ENCODE results near the gene GAL3ST2. TPM values are rescaled to one million over a fixed set of nuclear protein-coding genes. Genes with fewer than 3 reads are reported as not detected.

Gene GAL3ST2
- total RNA-seq, 1 donor from 2014 or later = not detected

DNA sequence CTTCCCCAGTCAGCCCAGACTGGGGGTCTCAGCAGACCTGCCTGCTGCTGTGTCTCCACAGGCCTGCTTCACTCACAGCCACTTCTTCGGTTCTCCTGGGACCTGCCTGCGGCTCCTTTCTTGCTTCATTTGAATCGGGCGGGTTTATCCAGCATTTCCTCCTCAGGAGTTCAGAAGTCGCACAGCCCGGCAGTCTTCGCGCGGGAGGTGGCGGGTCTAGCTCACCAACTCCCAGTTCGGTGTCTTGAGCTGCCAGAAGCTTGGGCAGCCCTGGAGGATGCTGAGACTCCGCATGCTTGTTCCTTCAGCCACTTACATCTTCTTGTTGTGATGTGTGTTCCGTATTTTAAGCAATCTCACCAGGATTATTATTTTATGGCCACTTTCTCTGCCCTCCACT, 31.3 kb upstream of the GAL3ST2 start:
- no peak overlapping the region for H3K27ac ChIP-seq (ENCODE audit: low read depth, low read length)
- H3K9ac ChIP-seq (ENCODE audit: low read depth in 1 of 3, low read length in 3 of 3) = no peak overlapping the region
- peaks cover 37 to 50% (median 49%) of the 10 kb centered on the region in 3 donors for H3K36me3 ChIP-seq (ENCODE audit: control insufficient read depth in 3 of 3, insufficient read depth in 3 of 3, low read length in 3 of 3)
- H3K4me1 ChIP-seq (ENCODE audit: control insufficient read depth in 3 of 3, insufficient read depth in 3 of 3, low read length in 3 of 3) = peaks cover 0 to 4% (median 0%) of the 10 kb centered on the region in 3 donors
- H3K9me3 ChIP-seq (ENCODE audit: control insufficient read depth in 3 of 3, low read length in 3 of 3) = no peaks in the 10 kb centered on the region
- no peak overlapping the region for H3K4me3 ChIP-seq (ENCODE audit: low read length in 3 of 3)
- no peaks in the 10 kb centered on the region for H3K27me3 ChIP-seq (ENCODE audit: control insufficient read depth in 3 of 3, insufficient read depth in 3 of 3, low read length in 3 of 3)

DNA sequence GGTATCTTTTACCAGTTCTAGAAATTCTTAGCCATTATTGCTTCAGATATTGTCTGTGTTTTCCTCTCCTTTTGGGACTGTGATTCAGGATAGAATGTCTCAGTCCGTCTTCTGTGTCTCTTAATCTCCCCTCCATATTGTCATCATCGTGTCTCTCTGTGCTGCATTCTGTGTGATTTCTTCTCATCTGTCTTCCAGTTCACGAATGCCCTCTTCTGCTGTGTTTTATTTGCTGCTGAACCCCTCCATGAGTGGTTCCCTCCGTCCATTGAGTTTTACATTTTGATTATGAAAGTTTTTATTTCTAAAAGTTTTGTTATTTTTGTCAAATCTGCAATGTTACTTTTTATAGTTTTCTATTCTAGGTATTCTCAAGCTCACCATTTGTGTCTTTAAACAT, 30.5 kb upstream of the GAL3ST2 start:
- Histone ChIP-seq H3K27ac (ENCODE audit: low read depth, low read length) (no peak overlapping the region), H3K36me3 (ENCODE audit: control insufficient read depth in 3 of 3, insufficient read depth in 3 of 3, low read length in 3 of 3) (peaks cover 40 to 54% (median 50%) of the 10 kb centered on the region in 3 donors)

DNA sequence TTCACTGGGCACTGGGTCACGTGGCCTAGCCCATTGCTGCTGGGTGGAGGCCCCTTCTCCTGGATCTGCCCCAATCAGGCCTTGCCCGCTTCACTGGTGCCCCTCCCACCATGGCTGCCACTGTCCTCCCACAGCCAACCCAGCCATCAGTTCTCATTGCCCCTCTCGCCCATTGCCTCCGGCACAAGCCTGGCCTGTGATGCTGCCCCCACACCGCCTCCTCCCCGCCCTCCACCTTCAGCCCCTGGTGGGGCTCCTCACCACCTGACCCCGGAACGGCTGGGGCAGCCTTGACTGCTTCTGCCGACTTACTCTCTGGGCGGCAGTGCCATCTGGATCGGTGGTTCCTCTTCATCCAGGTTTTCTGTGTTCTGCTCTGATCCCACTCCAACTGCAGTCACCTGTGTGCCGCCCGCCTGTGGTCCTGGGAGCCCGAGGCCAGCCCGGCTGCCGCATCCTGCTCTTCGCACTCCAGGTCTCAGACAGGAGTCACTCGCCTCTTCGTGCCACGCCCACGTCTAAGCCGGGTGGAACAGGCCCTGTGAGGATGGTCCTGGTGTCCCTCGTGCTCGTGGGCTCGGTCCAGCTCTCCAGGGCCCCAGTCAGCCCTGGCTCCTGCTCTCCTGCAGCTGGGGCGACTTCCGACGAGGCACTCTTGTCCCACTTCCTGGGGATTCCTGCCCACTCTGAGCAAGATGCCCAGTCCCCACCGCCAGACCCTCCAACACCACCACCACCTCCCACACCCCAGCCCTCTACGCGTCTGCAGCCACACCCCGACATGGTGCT, 28.0 kb upstream of the GAL3ST2 start:
- Histone ChIP-seq H3K4me1 (ENCODE audit: control insufficient read depth in 3 of 3, insufficient read depth in 3 of 3, low read length in 3 of 3) (peaks cover 0 to 2% (median 0%) of the 10 kb centered on the region in 3 donors), H3K9ac (ENCODE audit: low read depth in 1 of 3, low read length in 3 of 3) (no peak overlapping the region), H3K27me3 (ENCODE audit: control insufficient read depth in 3 of 3, insufficient read depth in 3 of 3, low read length in 3 of 3) (no peaks in the 10 kb centered on the region), H3K9me3 (ENCODE audit: control insufficient read depth in 3 of 3, low read length in 3 of 3) (no peaks in the 10 kb centered on the region), H3K36me3 (ENCODE audit: control insufficient read depth in 3 of 3, insufficient read depth in 3 of 3, low read length in 3 of 3) (peaks cover 55 to 62% (median 55%) of the 10 kb centered on the region in 3 donors), H3K27ac (ENCODE audit: low read depth, low read length) (no peak overlapping the region), H3K4me3 (ENCODE audit: low read length in 3 of 3) (no peak overlapping the region)

More for the DNA sequence above, 30.5 kb upstream of the GAL3ST2 start:
- H3K4me3 ChIP-seq (ENCODE audit: low read length in 3 of 3) = no peak overlapping the region
- no peaks in the 10 kb centered on the region for H3K27me3 ChIP-seq (ENCODE audit: control insufficient read depth in 3 of 3, insufficient read depth in 3 of 3, low read length in 3 of 3)
- H3K9me3 ChIP-seq (ENCODE audit: control insufficient read depth in 3 of 3, low read length in 3 of 3) = no peaks in the 10 kb centered on the region
- H3K9ac ChIP-seq (ENCODE audit: low read depth in 1 of 3, low read length in 3 of 3) = no peak overlapping the region
- H3K4me1 ChIP-seq (ENCODE audit: control insufficient read depth in 3 of 3, insufficient read depth in 3 of 3, low read length in 3 of 3) = peaks cover 0 to 1% (median under 1%) of the 10 kb centered on the region in 3 donors

DNA sequence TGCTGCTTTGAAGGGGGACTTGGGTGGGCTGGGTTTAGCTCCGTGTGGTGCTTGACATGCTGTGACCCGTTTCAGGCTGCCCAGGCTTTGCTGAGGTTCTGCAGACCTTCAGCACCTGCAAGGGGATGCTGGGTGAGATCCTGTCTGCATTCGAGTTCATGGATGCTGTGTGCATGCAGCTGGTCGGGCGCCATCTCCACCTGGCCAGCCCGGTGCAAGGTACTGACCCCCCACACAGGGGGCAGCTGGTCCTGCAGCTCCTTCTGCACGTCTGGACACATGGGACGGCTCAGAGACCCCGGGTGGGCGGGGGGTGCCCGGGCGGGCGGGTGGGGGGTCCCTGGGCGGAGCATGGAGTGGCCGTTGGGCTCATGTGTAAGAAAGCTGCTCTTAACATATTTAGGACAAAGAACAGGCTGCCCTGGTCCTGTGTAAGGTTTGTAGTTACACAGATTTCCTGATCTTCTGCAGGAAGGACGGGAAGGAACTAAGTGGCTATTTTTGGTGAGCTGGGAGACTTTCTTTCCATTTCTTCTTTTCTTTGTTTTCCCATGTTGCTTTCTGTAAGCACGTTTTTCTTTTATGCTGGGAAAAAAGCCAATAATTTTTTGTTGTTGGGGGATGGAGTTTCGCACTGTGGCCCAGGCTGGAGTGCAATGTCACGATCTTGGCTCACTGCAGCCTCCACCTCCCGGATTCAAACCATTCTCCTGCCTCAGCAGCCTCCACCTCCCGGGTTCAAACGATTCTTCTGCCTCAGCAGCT, 26.4 kb upstream of the GAL3ST2 start:
- Histone ChIP-seq H3K4me1 (ENCODE audit: control insufficient read depth in 3 of 3, insufficient read depth in 3 of 3, low read length in 3 of 3) (peaks cover 0 to 2% (median 0%) of the 10 kb centered on the region in 3 donors), H3K9ac (ENCODE audit: low read depth in 1 of 3, low read length in 3 of 3) (no peak overlapping the region), H3K27ac (ENCODE audit: low read depth, low read length) (no peak overlapping the region), H3K9me3 (ENCODE audit: control insufficient read depth in 3 of 3, low read length in 3 of 3) (no peaks in the 10 kb centered on the region), H3K36me3 (ENCODE audit: control insufficient read depth in 3 of 3, insufficient read depth in 3 of 3, low read length in 3 of 3) (peaks cover 48 to 58% (median 48%) of the 10 kb centered on the region in 3 donors), H3K4me3 (ENCODE audit: low read length in 3 of 3) (no peak overlapping the region), H3K27me3 (ENCODE audit: control insufficient read depth in 3 of 3, insufficient read depth in 3 of 3, low read length in 3 of 3) (no peaks in the 10 kb centered on the region)

DNA sequence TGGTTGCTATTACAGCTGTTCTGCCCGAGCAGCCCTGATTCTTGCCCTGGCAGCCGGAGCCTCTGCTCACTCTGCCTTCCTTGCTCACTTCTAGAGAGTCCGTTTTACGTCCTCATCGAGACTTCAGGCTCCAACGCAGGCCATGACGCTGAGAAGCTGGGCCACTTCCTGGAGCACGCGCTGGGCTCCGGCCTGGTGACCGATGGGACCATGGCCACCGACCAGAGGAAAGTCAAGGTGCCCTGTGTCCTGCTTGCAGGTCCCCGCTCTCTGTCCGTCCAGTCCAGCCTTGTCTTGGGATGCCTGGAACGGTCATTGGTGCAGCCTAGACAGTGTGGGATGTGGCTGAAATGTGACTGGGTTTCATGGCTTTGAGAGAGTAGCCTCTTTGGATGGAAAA, 25.5 kb upstream of the GAL3ST2 start:
- Histone ChIP-seq H3K27ac (ENCODE audit: low read depth, low read length) (no peak overlapping the region), H3K9me3 (ENCODE audit: control insufficient read depth in 3 of 3, low read length in 3 of 3) (no peaks in the 10 kb centered on the region), H3K4me1 (ENCODE audit: control insufficient read depth in 3 of 3, insufficient read depth in 3 of 3, low read length in 3 of 3) (peaks cover 0 to 2% (median 0%) of the 10 kb centered on the region in 3 donors), H3K27me3 (ENCODE audit: control insufficient read depth in 3 of 3, insufficient read depth in 3 of 3, low read length in 3 of 3) (no peaks in the 10 kb centered on the region), H3K36me3 (ENCODE audit: control insufficient read depth in 3 of 3, insufficient read depth in 3 of 3, low read length in 3 of 3) (peaks cover 48 to 59% (median 52%) of the 10 kb centered on the region in 3 donors), H3K4me3 (ENCODE audit: low read length in 3 of 3) (no peak overlapping the region), H3K9ac (ENCODE audit: low read depth in 1 of 3, low read length in 3 of 3) (no peak overlapping the region)

DNA sequence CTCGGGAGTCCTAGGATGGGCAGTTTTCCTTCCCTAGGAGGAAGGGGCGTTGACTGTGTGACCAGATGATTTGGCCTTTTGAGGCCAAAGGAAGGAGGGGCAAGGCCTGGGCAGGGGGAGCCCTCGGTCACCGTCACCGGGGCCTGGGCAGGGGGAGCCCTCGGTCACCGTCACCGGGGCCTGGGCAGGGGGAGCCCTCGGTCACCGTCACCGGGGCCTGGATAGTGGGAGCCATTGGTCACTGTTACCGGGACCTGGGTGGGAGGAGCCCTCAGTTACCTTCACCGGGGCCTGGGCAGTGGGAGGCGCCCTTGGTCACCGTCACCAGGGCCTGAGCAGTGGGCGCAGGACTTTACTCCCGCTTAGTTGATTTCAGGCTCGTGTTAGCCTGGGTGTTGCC, 24.8 kb upstream of the GAL3ST2 start:
- H3K36me3 ChIP-seq (ENCODE audit: control insufficient read depth in 3 of 3, insufficient read depth in 3 of 3, low read length in 3 of 3) = peaks cover 50 to 63% (median 55%) of the 10 kb centered on the region in 3 donors

DNA sequence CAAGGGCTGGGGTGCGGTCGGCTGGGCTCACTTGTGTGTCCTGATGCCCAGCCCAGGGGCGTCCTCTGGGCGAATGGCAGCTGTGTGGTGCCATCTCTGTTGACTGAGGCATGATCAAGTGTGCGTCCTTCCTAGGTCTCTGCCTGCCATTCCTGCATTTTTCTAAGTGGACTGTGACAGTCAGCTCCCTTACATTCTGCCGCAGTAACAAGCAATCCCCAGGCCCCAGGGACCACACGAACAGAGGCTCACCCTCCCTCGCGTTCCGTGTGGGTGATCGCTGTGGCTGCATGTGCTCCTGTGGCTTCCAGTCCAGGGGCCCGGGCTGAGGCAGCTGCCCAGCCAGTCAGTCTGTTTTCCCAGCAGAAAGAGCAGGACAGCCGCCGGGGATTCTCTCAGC, 24.4 kb upstream of the GAL3ST2 start:
- peaks cover 55 to 64% (median 58%) of the 10 kb centered on the region in 3 donors for H3K36me3 ChIP-seq (ENCODE audit: control insufficient read depth in 3 of 3, insufficient read depth in 3 of 3, low read length in 3 of 3)
- no peak overlapping the region for H3K27ac ChIP-seq (ENCODE audit: low read depth, low read length)
- no peak overlapping the region for H3K4me3 ChIP-seq (ENCODE audit: low read length in 3 of 3)
- H3K4me1 ChIP-seq (ENCODE audit: control insufficient read depth in 3 of 3, insufficient read depth in 3 of 3, low read length in 3 of 3) = peaks cover 0 to 2% (median 0%) of the 10 kb centered on the region in 3 donors
- H3K9ac ChIP-seq (ENCODE audit: low read depth in 1 of 3, low read length in 3 of 3) = no peak overlapping the region
- no peaks in the 10 kb centered on the region for H3K27me3 ChIP-seq (ENCODE audit: control insufficient read depth in 3 of 3, insufficient read depth in 3 of 3, low read length in 3 of 3)
- no peaks in the 10 kb centered on the region for H3K9me3 ChIP-seq (ENCODE audit: control insufficient read depth in 3 of 3, low read length in 3 of 3)

More for the DNA sequence above, 24.8 kb upstream of the GAL3ST2 start:
- Histone ChIP-seq H3K4me1 (ENCODE audit: control insufficient read depth in 3 of 3, insufficient read depth in 3 of 3, low read length in 3 of 3) (peaks cover 0 to 2% (median 0%) of the 10 kb centered on the region in 3 donors), H3K9me3 (ENCODE audit: control insufficient read depth in 3 of 3, low read length in 3 of 3) (no peaks in the 10 kb centered on the region), H3K4me3 (ENCODE audit: low read length in 3 of 3) (no peak overlapping the region), H3K9ac (ENCODE audit: low read depth in 1 of 3, low read length in 3 of 3) (no peak overlapping the region), H3K27me3 (ENCODE audit: control insufficient read depth in 3 of 3, insufficient read depth in 3 of 3, low read length in 3 of 3) (no peaks in the 10 kb centered on the region), H3K27ac (ENCODE audit: low read depth, low read length) (no peak overlapping the region)

DNA sequence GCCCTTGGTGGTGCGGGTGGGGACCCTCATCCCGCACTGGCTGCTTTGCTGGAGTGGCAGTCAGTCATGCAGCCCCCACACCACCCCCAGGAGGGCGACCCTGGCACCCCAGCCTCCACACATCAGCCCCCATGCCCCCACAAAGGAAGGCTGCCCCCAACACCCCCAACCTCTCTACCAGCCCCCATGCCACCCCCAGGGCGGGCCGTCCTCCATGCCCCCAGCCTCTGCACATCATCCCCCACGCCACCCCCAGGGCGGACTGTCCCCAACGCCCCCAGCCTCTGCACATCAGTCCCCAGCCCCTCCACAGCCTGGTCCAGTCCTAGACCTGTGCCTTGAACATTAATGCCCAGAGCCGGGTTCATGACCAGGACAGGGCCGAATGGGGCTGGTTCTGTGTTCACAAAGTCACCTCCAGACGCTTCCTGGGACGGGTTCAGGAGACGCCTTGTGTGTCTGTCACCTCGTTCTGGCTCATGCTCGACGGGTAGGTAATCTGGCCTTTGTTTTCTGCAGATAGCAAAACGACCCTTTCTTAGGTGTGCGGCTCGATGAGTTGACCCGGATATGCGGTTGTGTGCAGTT, 23.8 kb upstream of the GAL3ST2 start:
- no peaks in the 10 kb centered on the region for H3K9me3 ChIP-seq (ENCODE audit: control insufficient read depth in 3 of 3, low read length in 3 of 3)
- no peaks in the 10 kb centered on the region for H3K27me3 ChIP-seq (ENCODE audit: control insufficient read depth in 3 of 3, insufficient read depth in 3 of 3, low read length in 3 of 3)
- peaks cover 0 to 2% (median 0%) of the 10 kb centered on the region in 3 donors for H3K4me1 ChIP-seq (ENCODE audit: control insufficient read depth in 3 of 3, insufficient read depth in 3 of 3, low read length in 3 of 3)
- peaks cover 55 to 64% (median 58%) of the 10 kb centered on the region in 3 donors for H3K36me3 ChIP-seq (ENCODE audit: control insufficient read depth in 3 of 3, insufficient read depth in 3 of 3, low read length in 3 of 3)
- H3K27ac ChIP-seq (ENCODE audit: low read depth, low read length) = no peak overlapping the region
- no peak overlapping the region for H3K4me3 ChIP-seq (ENCODE audit: low read length in 3 of 3)
- no peak overlapping the region for H3K9ac ChIP-seq (ENCODE audit: low read depth in 1 of 3, low read length in 3 of 3)

DNA sequence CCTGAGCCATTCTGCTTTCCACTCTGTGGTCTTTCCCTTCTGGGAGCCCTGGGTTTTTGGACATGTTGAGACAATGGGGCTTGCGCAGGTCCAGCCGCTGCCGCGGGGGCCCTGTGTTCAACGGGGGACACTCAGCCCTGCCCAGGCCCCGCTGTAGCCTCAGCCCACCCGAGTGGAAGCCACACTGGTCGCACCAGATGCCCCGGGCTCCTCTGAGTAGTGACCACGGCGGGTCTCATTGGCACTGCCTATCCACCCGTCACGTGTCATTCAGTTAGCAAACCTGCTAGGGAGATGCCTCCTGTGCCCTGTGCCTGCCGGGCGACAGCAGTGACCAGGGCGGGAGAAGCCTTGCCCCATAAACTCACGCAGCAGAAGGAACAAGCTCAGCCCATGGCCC, 23.1 kb upstream of the GAL3ST2 start:
- Histone ChIP-seq H3K27ac (ENCODE audit: low read depth, low read length) (no peak overlapping the region), H3K4me3 (ENCODE audit: low read length in 3 of 3) (no peak overlapping the region), H3K9ac (ENCODE audit: low read depth in 1 of 3, low read length in 3 of 3) (no peak overlapping the region), H3K36me3 (ENCODE audit: control insufficient read depth in 3 of 3, insufficient read depth in 3 of 3, low read length in 3 of 3) (peaks cover 55 to 65% (median 58%) of the 10 kb centered on the region in 3 donors), H3K9me3 (ENCODE audit: control insufficient read depth in 3 of 3, low read length in 3 of 3) (no peaks in the 10 kb centered on the region), H3K27me3 (ENCODE audit: control insufficient read depth in 3 of 3, insufficient read depth in 3 of 3, low read length in 3 of 3) (no peaks in the 10 kb centered on the region), H3K4me1 (ENCODE audit: control insufficient read depth in 3 of 3, insufficient read depth in 3 of 3, low read length in 3 of 3) (peaks cover 0 to 2% (median 0%) of the 10 kb centered on the region in 3 donors)
